ENCODE results near the gene MIDN.

DNA sequence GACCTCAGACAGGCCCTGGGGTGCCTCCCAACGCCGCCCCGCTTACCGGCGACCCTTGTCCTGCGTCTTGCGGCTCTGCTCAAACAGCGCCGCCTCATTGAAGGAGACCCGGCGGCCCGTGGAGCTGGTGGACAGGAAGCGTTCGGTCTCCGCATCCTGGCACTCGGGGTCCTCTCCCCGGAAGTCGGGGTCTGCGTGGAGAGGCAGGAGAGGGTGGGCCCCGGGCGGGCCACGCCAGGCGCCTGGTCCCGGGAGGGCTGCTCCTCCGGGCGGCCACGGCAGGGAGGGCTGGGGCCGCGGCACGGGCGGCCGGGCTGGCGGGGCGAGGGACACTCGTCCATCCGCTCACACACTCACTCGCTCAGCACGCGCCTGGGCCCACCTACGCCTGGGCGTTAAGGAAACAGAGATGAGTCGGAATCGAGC is 13.4 kb upstream of the MIDN start:
- TF ChIP-seq POLR2A (IDR thresholded peaks at IDR 0.05) (no peak), POLR2AphosphoS5 (IDR thresholded peaks at IDR 0.05) (no peak), EP300 (IDR thresholded peaks at IDR 0.05) (no peak)
- TF ChIP-seq, protein P1, sequence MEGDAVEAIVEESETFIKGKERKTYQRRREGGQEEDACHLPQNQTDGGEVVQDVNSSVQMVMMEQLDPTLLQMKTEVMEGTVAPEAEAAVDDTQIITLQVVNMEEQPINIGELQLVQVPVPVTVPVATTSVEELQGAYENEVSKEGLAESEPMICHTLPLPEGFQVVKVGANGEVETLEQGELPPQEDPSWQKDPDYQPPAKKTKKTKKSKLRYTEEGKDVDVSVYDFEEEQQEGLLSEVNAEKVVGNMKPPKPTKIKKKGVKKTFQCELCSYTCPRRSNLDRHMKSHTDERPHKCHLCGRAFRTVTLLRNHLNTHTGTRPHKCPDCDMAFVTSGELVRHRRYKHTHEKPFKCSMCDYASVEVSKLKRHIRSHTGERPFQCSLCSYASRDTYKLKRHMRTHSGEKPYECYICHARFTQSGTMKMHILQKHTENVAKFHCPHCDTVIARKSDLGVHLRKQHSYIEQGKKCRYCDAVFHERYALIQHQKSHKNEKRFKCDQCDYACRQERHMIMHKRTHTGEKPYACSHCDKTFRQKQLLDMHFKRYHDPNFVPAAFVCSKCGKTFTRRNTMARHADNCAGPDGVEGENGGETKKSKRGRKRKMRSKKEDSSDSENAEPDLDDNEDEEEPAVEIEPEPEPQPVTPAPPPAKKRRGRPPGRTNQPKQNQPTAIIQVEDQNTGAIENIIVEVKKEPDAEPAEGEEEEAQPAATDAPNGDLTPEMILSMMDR (IDR thresholded peaks at IDR 0.05): no peak

All from upper lobe of left lung (tissue), 4 donors.